Muscle layer of colon (tissue), 2 donors: ENCODE measurements around the gene SPIB.
"Not testable (repeated sequence)": the region's sequence is repeated elsewhere in the genome, so short reads cannot be mapped to it uniquely, and the experiment has no call there.

Source experiments
- H3K27ac ChIP-seq: one replicate; pipeline ENCODE4 v1.7.0; 2013; ENCODE audit warnings: low read depth, mild to moderate bottlenecking, low read length, moderate library complexity
- H3K27me3 ChIP-seq, 2 donors: one replicate each; pipeline ENCODE4 v1.7.0; 2013; ENCODE audit warnings: low read length in 2 of 2, mild to moderate bottlenecking in 2 of 2; ENCODE audit not compliant: insufficient read depth in 2 of 2, control insufficient read depth in 1 of 2
- H3K36me3 ChIP-seq: one replicate; pipeline ENCODE4 v1.7.0; 2013; ENCODE audit warnings: mild to moderate bottlenecking, low read length; ENCODE audit not compliant: insufficient read depth
- H3K4me1 ChIP-seq: one replicate; pipeline ENCODE4 v1.7.0; 2013; ENCODE audit warnings: mild to moderate bottlenecking, low read length; ENCODE audit not compliant: insufficient read depth
- H3K4me3 ChIP-seq, 2 donors: one replicate each; pipeline ENCODE4 v1.7.0; 2013; ENCODE audit warnings: low read length in 2 of 2, low read depth in 1 of 2, mild to moderate bottlenecking in 1 of 2, moderate library complexity in 1 of 2
- H3K9ac ChIP-seq: one replicate; pipeline ENCODE4 v1.7.0; 2013; ENCODE audit warnings: low read length
- H3K9me3 ChIP-seq: one replicate; pipeline ENCODE4 v1.7.0; 2013; ENCODE audit warnings: mild to moderate bottlenecking, low read length
- donor health status: abdominal sarcoma.
- donor health status: Adenocarcinoma of cecum.

SPIB gene

DNA sequence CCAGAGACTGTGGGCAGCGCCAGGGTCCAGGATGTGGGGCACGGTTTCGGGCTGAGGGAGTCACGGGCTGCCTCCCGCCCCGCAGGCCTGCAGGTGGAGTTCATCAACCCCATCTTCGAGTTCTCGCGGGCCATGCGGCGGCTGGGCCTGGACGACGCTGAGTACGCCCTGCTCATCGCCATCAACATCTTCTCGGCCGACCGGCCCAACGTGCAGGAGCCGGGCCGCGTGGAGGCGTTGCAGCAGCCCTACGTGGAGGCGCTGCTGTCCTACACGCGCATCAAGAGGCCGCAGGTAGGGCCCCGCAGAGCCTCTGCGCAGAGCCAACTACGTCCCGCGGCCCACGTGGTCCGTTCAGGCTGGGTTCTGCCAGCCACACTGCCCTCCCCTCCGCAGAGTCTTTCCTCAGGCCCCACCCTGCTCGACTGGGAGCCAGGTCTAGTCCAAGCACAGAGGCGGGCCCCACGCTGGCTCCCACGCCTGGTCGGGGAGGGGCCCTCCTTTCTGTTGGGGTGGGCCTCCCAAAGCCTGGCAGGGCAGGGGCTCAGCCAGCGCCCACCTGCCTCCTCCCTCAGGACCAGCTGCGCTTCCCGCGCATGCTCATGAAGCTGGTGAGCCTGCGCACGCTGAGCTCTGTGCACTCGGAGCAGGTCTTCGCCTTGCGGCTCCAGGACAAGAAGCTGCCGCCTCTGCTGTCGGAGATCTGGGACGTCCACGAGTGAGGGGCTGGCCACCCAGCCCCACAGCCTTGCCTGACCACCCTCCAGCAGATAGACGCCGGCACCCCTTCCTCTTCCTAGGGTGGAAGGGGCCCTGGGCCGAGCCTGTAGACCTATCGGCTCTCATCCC, 36.6 kb upstream of the SPIB start:
- Histone ChIP-seq H3K4me3 (no peak overlapping the region), H3K9ac (no peak overlapping the region), H3K4me1 (peaks cover 17% of the 10 kb centered on the region), H3K36me3 (peaks cover 44% of the 10 kb centered on the region), H3K9me3 (no peaks in the 10 kb centered on the region), H3K27me3 (no peaks in the 10 kb centered on the region), H3K27ac (no peak overlapping the region)

DNA sequence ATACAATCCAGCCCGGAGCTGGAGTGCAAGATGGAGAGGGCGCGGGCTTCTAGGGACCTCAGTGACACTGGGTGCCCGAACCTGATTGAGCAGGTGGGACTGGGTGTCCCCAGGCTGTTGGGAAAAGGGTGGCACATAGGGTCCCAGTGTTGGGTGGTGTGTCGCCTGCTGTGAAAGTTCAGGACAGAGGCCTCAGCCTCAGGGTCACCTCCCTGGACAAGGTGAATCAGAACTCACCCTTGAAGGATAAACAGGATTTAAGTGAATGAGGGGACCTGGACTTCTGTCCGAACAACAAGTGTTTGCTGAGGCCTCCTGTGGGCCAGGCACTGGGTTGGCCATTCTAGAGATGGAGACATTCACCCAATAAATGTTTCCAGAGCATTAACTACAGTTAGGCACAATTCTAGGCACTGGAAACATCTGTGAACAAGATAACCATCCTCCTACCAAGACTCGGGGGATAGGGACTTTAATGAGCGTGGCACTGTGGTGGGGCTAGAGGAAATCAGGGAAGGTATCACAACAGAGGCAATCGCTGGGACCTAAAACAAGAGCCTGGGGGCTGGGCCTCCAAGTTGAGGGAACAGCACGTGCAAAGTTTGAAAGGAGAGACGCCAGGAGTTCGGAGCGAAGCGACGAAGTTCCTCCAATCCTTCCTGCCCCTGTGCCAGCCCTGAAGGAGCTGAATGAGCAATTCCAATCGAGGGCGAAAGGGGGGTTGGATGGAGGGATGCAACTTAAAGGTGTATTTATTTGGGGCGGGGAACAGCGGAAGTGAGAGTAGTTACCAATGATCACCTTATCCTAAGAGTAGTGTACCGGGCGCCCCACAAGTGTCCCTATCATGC, 35.5 kb upstream of the SPIB start:
- H3K4me3 ChIP-seq, result peak overlapping the region; percentile 81 to 86
- peaks cover 33% of the 10 kb centered on the region for H3K36me3 ChIP-seq
- no peaks in the 10 kb centered on the region for H3K9me3 ChIP-seq

DNA sequence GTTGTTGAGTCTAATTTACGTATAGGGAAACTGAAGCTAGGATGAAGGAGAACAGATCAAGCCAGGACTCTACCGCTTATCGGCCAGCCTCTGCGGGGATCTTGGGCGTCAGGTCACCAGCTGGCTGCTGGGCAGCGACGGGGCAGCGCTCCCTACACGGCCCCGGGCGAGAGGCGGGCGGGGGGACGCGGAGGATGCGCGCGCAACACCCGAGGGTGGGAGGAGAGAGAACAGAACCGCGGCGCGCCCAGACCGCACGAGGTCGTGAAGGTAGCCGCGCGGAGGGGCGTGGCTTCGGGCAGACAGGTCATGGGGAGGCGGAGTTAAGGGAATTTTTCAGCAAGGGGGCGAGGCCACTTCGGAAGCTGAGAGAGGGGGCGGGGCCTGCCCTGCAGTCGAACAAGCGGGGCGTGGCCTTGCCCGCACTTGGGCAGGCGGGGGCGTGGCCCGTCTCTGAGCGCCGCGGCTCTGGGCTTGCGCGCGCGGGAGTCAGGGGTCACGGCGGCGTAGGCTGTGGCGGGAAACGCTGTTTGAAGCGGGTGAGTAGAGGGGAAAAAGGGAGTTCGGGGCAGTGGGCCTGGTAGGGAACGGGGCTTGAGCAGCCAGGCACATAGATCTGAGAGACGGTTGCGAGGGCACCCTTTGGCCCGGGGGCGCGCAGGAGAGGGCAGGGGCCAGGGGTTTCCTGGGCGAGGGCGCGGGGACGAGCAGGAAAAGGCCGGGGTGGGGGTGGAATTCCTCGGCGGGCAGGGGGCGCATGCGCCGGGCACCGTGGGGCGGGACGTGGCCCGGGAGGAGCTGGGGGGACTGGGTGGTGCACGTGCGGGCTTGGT, 34.7 kb upstream of the SPIB start, which contains the start of gene POLD1:
TSS of gene POLD1 (plus strand) at position 496 of the 833 bp plus-strand sequence. CDS start 14,505 bp downstream, outside the sequence.
- Histone ChIP-seq H3K27ac (peak within 1 kb of the TSS; percentile 83), H3K4me3 (peak within 1 kb of the TSS; percentile 81 to 86), H3K27me3 (no peaks in the 10 kb centered on the region), H3K9ac (peak within 1 kb of the TSS; percentile 50), H3K4me1 (peaks cover 9% of the 10 kb centered on the region), H3K9me3 (no peaks in the 10 kb centered on the region), H3K36me3 (peaks cover 24% of the 10 kb centered on the region)

More for the DNA sequence above, 35.5 kb upstream of the SPIB start:
- H3K27me3 ChIP-seq, result no peaks in the 10 kb centered on the region
- H3K27ac ChIP-seq, result peak overlapping the region; percentile 83
- no peak overlapping the region for H3K9ac ChIP-seq
- H3K4me1 ChIP-seq, result peaks cover 9% of the 10 kb centered on the region

DNA sequence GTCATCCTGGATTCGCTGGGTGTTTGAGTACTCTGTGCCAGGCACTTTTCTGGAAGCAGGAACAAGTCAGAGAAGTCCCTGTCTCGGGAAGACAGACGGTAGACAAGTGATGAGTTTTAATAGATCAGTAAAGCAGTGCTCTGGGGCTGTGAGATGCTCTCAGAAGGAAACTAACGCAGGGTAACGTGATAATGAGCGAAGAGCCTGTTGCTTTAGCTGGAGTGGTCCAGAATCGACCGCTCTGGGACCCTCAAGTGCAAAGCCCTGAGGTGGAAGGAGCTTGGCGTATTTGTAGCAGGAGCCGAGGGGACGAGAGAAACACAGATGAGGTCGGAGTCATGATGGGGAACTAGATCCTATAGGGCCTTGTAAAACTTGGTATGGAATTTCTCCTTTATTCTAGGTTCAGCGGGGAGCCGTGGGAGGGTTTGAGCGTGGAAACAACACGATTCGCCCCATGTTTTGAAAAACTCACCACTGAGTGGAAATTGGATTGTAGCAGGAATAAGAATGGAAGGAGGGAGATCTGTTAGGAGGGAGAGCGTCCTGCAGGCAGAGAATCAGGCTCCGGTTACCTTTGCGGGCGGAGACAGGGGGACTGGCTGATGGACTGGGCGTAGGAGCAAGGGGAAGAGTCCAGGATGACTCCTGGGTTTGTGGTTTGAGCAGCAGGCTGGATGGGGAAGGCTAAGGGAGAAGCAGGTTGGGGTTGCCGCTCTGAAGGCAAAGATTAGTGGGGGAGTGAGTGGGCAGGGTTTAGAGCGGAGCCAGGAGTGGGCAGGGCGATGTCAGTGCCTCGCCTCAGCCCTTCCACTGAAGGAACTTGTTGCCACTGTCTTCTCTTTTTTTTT, 33.8 kb upstream of the SPIB start:
- Histone ChIP-seq H3K4me3 (peak overlapping the region; percentile 81 to 86), H3K9ac (peak overlapping the region; percentile 50), H3K27me3 (no peaks in the 10 kb centered on the region), H3K27ac (peak overlapping the region; percentile 83), H3K36me3 (peaks cover 16% of the 10 kb centered on the region), H3K4me1 (peaks cover 9% of the 10 kb centered on the region), H3K9me3 (no peaks in the 10 kb centered on the region)

DNA sequence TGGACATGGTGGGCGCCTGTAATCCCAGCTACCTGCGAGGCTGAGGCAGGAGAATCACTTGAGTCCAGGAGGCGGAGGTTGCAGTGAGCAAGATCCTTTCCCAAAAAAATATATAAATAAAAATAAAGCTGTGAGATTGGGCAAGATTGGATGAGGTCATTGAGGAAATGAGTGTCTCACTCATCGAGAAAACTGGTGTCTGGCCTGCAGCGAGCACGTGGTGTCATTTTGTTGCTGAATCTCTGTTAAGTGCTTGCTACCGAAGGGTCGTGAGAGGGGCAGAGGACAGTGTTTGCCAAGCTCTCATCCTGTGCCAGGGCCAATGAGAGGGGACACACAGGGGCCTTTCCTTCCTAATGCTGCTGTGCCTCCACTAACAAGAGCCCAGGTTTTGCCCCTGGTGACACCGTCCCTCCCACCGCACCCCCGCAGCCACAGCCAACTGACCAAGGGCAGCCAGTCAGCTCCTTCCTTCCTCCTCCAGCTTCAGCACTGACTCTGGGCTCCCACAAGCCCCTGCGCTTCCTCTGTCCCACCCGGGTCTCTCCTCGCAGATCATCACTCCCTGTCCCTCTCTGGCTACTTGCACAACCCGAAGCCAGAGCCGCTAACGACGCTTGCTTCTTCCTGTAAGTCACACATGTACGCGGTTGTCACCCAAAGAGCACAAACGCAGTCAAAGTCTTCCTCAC, 31.4 kb upstream of the SPIB start:
- H3K4me1 ChIP-seq, result peaks cover 9% of the 10 kb centered on the region
- H3K27ac ChIP-seq, result no peak overlapping the region
- H3K36me3 ChIP-seq, result no peaks in the 10 kb centered on the region
- no peak overlapping the region for H3K4me3 ChIP-seq
- no peaks in the 10 kb centered on the region for H3K9me3 ChIP-seq
- H3K9ac ChIP-seq, result no peak overlapping the region
- H3K27me3 ChIP-seq, result no peaks in the 10 kb centered on the region

DNA sequence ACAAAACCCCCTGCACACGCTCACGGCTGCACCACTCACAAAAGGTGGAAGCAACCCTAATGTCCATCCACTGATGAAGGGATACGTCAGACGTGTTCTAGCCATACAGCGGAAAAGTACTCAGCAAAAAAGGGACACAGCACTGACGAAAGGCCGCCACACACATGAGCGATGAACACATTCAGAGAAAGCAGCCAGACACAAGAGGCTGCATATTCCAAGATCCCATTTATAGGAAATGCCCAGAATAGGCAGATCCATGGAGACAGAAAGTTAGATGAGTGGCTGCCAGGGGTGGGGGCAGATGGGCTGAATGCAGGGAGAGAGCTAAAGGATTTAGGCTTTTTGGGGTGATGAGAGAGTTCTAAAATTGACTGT, 30.9 kb upstream of the SPIB start:
- Histone ChIP-seq H3K27ac (no peak overlapping the region), H3K9ac (no peak overlapping the region), H3K9me3 (no peaks in the 10 kb centered on the region), H3K36me3 (no peaks in the 10 kb centered on the region), H3K27me3 (no peaks in the 10 kb centered on the region), H3K4me3 (no peak overlapping the region), H3K4me1 (peaks cover 9% of the 10 kb centered on the region)

DNA sequence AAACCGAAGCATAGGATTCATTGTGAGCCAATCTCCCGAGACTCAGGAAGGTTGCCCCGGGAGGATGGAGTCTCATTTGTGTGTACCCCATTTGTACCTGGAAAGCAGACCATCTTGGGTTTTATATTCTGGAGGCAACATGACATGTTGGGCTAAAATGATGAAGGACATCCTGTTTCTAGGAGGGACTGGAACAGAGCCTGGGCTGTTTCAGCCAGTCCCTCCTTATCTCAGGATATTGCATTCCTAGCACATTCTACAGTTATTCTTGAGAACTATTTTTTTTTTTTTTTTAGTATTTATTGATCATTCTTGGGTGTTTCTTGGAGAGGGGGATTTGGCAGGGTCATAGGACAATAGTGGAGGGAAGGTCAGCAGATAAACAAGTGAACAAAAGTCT, 28.4 kb upstream of the SPIB start:
- H3K9me3 ChIP-seq, H3K9ac ChIP-seq, H3K27me3 ChIP-seq, H3K36me3 ChIP-seq, H3K4me3 ChIP-seq, H3K4me1 ChIP-seq, H3K27ac ChIP-seq: not testable (repeated sequence)

DNA sequence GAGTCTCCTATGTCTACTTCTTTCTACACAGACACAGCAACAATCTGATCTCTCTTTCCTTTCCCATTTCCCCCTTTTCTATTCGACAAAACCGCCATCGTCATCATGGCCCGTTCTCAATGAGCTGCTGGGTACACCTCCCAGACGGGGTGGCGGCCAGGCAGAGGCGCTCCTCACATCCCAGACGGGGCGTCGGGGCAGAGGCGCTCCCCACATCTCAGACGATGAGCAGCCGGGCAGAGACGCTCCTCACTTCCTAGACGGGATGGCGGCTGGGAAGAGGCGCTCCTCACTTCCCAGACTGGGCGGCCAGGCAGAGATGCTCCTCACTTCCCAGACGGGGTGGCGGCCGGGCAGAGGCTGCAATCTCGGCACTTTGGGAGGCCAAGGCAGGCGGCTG, 27.8 kb upstream of the SPIB start:
- H3K4me3 ChIP-seq, H3K9me3 ChIP-seq, H3K27ac ChIP-seq, H3K9ac ChIP-seq, H3K27me3 ChIP-seq, H3K4me1 ChIP-seq, H3K36me3 ChIP-seq: not testable (repeated sequence)

DNA sequence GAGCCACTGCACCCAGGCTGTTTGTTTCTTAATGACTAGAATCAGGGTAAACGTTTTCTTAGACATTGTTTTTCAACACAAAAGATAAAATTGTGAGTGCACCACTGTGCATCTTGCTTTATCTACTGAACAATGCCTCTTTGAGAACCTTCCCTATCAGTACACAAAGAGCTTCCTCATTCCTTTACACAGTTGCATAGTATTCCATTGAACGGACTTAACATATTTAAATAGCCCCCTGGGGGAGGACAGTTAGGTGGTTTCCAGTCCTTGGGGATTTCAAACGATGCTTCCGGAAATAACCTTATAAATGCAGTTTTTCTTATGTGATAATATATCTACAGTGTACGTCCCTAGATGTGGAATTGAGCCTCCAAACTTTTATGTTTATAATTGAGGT, 26.0 kb upstream of the SPIB start:
- no peaks in the 10 kb centered on the region for H3K27me3 ChIP-seq
- no peak overlapping the region for H3K27ac ChIP-seq
- no peaks in the 10 kb centered on the region for H3K4me1 ChIP-seq
- H3K9me3 ChIP-seq, result no peaks in the 10 kb centered on the region
- H3K4me3 ChIP-seq, result no peak overlapping the region
- no peak overlapping the region for H3K9ac ChIP-seq
- H3K36me3 ChIP-seq, result no peaks in the 10 kb centered on the region

DNA sequence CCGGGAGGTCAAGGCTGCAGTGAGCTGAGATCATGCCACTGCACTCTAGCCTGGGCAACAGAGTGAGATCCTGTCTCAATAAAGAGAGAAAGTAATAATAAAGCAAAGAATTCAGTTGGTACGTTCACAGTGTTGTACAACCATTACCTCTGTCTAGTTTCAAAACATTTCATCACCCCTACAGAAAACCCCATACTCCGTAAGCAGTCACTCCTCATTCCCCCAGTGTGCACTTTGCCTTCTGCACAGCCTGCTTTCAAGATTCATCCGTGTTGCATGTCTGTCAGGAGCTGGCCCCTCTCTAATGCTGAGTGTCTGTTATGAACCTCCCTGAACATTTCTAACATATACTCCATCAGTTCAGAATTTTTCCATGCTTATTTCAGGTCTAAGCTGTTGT, 25.1 kb upstream of the SPIB start:
- Histone ChIP-seq H3K27ac (no peak overlapping the region), H3K36me3 (no peaks in the 10 kb centered on the region)

More for the DNA sequence above, 25.1 kb upstream of the SPIB start:
- Histone ChIP-seq H3K4me3 (no peak overlapping the region), H3K9ac (no peak overlapping the region), H3K27me3 (no peaks in the 10 kb centered on the region), H3K9me3 (no peaks in the 10 kb centered on the region), H3K4me1 (no peaks in the 10 kb centered on the region)
